Esophagus muscularis mucosa (tissue), 4 donors: Measurements from ENCODE around the gene C1QTNF7. TPM values are rescaled to one million over a fixed set of nuclear protein-coding genes. Genes with fewer than 3 reads are reported as not detected.

Experiments
- small RNA-seq, 3 donors: library from RNA; depleted of rRNA; stranded (forward); fragments of <200 nt; gene quantifications; one replicate each; pipeline ENCODE3, GENCODE V24; 2016
- total RNA-seq, 4 donors: library from RNA; depleted of rRNA; stranded (reverse); fragments of >200 nt; gene quantifications; one replicate each; pipeline versions ENCODE4 v1.1.0 to v1.2.1, GENCODE V29; 2016

The C1QTNF7 gene
- total RNA-seq, 4 donors from 2014 or later, result 15.7 to 41.9 (median 26.0) TPM

Small RNAs within 50 kb of the gene (small RNA-seq; reads per million reads assigned to genes)
- 0 reads per million in 3 donors for gene AC007016.1

Other genes starting within 250 kb of the C1QTNF7 start
- 10 to 100 TPM; 23.0 to 59.7 (median 45.0) TPM for gene CC2D2A, start 41.8 kb downstream of the C1QTNF7 start, total RNA-seq
- 100 to 1,000 TPM in 3 of 4 donors, 10 to 100 TPM in 1; 67.8 to 141 (median 140) TPM for gene FBXL5, start 227.3 kb downstream of the C1QTNF7 start, total RNA-seq